Activated CD4-positive, CD25-positive, alpha-beta regulatory T cell treated with anti-CD3 and anti-CD28 coated beads, Interleukin-2, amount 50 U/mL, for 24 hours (primary cell): ENCODE data around the gene MYH3.
"Not testable (repeated sequence)": the region's sequence is repeated elsewhere in the genome, so short reads cannot be mapped to it uniquely, and the experiment has no call there.

Source experiments
- ATAC-seq, 2 donors: fragments of 150-1000 bp; cut with Tn5 transposase; one replicate each; pipeline ENCODE4 v1.10.0; 2021; ENCODE audit warnings: mild to moderate bottlenecking in 1 of 2, moderate library complexity in 1 of 2

Gene MYH3

GRCh38 chr17:10657148-10657547, at the start of gene MYH3:
Gene MYH3, minus strand, starts transcription at chr17:10657309. Its CDS starts 2,245 bp downstream, at chr17:10655064.
- ATAC-seq, result no peak

DNA sequence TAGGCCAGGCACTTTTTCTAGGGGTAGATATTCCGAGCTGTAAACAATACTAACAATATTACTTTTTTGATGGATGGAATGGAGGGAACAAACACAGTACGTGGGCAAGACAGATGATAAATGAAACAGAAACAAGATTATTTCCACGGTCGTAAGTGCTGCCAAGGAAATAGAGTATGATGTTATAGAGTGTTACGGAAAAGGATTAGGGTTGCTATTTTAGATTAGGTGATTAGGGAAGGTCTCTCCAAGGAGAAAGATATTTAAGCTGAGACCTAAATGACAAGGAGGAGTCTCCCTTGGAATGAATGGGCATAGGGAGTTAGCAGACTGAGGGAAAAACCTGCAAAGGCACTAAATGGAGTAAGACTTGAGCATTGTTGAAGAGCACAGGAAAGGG, 48.6 kb upstream of the MYH3 start:
- no peak for ATAC-seq

DNA sequence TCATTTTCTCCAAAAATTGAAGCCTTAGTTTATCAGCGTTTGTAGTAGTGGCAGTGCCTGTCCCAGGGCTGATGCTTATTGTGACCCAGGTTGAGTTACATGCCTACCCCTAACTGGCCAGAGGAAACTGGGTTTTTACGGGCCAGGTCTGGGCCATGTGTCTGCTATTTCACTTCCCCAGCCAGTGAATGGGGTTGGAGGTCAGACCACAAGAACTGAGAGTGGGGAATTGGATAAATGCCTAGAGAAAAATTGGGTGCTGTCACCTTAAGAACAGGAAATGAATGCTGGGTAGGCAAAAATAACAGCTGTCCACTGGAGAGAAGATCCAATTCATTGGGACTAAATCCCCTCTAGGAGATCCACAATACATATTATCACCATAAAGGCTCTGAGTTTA, 45.5 kb upstream of the MYH3 start:
- ATAC-seq, result no peak

DNA sequence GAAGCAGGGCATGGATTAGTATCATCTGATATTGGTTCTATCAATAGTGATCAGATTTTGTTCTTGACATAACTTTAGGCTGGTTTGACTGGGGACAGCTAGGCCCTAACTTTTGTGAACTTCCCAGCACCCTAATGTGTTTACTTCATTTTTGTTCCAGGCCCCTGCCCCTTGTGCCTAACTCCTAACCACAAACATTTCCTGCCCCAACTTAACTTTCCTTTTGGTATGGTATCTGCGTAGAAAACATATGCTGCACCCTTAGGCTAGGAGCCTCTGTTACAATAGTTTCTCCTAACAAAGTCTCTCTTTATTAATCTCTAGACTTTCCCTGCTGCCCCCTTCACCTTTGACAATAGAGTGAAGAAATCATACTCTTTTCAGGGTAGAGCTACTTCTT, 42.7 kb upstream of the MYH3 start:
- ATAC-seq, result no peak

- no peak for ATAC-seq
Measured at GRCh38 chr17:10698096-10698818, 41.1 kb upstream of the MYH3 start.

DNA sequence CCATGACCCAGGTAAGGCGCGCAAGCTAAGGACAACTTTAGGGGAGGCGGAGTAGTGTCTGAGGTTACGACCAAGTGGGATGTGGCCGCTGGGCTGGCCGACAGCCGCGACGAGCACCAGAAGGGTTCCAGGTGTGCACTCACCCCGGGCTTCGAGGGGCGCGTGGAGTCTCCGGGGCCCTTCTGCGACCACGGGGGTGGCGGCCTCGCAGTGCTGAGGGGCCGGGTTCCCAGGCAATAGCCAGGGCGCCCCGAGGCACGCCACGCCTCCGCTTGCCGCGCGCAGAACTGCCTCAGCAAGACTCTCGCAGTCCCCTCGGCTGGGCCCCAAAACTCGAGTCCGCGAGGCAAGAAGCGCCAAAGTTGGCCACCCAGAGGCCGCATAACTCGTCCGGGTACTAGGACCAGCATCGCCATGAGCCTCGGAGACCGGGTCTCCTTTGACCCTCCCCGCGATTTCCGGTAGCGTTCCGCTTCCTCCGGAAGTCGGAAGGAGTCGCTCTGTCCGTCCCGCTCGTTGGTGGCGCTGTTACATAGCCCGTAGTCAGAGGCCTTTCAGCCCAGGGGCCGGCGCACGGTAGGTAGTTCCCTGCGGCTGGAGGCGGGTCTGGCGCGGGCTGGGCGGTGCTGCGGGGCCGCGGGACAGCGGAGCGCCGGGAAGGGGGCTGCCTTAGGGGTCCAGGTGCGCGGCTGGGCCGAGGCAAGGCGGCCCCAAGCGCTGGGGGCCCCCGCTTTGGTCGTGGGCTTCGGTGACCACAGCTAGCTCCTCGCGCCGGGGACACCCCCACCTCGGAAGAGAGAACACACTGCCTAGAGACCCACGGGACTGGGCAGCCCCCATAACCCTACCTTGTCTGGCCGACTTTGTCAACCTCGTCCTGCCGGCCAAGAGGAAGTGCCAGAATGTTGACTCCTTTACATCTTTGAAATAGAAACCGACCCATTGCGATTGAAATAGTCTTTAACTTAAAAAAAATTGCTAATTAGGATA, 40.3 kb upstream of the MYH3 start, which contains the start of the genes ADPRM and SCO1:
TSS of gene ADPRM (plus strand) at position 503 of the 990 bp plus-strand sequence. CDS start 7,333 bp downstream, outside the sequence.
TSS of gene SCO1 (minus strand) at position 442 of the 990 bp plus-strand sequence. CDS start at position 416, 26 bp downstream.
- ATAC-seq, result peak; percentile 98

DNA sequence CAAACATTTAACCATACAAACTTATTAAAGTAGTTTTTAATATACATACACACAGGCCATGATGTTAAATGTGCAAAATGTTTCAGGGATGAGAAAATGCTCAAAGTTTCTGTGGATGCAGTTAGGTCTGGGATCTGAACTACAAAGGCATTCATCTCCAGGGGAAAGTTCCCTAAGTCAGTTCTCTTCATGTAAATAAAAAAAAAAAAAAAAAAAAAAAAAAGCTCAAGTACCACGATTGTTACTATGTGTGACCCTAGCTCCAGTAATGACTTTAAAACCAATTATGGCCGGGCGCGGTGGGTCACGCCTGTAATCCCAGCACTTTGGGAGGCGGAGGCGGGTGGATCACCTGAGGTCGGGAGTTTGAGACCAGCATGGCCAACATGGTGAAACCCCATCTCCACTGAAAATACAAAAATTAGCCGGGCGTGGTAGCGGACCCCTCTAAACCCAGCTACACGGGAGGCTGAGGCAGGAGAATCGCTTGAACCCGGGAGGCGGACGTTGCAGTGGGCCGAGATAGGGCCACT, 38.8 kb upstream of the MYH3 start:
- ATAC-seq, result not testable (repeated sequence)

DNA sequence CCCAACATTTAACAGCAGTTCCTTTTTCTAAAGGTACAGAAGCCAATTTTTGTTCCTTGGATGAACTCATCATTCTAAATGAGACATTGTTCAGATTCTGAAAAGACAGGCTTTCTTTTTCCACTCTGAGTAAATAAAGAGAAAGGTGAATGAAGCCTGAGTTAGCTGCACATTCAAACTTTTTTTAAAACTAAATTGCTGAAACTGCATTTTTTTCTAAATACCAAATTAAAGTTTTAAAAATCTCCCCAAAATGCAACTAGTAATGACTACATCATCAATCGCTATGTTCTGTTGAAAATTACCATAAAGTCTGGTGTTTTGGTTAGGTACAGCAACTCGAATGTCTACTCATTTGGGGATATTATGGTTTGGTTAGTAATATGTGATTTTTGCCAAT, 30.4 kb upstream of the MYH3 start:
- ATAC-seq, result no peak

DNA sequence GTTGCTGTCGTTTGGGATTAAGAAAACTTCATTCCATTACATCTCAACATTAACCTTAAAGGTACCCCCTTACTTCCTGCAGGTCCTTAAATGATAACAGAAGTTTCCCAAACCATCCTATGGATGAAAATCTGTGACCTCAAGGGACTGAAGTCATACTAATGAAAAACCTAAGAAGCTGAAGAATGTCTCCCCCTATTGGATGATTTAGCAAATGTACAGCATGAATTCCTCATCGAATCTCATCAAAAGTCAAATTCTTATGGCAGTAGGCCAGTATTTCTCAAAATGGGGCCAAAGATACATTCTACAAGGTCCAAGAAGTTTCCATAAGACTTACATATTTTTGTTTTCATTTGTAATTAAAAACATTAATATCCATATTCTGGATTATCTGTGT, 26.7 kb upstream of the MYH3 start:
- no peak for ATAC-seq

DNA sequence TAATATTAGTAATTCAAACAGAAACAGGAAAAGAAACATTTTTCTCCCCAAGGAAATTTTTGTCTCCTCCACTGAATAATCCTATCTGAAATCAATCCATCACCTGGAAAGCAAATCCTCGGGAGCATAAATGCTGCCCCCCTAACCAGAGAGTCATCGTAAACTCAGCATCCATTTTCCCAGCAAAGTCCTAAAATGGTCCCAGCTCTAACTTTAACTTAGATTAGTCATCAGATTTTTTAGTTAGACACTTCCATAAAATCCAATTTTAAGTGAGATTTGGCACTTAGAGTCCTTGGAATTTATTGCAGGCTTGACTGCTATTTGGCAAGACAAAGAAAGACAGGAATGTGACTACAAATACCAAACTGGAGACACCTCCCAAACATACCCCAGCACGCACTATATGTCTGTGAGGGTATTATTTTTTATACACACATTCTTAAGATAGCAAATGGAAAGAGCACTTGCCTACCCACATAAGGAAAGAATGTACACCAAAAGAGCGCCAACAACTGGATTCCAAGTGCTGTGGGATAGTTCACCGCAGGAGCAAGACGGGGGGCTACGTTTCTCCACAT, 24.8 kb upstream of the MYH3 start:
- no peak for ATAC-seq

GRCh38 chr17:10674704-10675103, 17.6 kb upstream of the MYH3 start:
- ATAC-seq, result no peak

DNA sequence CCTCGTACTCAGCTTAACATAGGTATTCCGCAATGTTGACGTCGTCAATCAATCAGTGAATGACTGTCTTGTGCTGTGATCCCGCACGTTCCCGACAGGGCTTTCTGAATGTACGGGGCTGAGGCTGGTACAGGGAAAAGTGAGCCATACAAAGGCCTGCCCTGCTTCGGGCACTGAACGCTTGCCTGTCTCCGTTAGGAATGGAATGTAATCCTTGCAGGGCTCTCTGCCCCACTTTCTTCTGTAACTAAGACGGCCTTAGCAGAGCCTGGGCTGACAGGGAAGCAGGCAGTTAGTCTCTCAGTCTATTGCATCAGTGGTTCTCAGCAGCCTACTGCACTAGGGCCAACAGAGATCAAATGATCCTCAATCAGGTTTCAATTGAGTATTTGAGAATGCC, 16.2 kb upstream of the MYH3 start:
- no peak for ATAC-seq

- no peak for ATAC-seq
Measured at GRCh38 chr17:10668775-10669174, 11.7 kb upstream of the MYH3 start.

- no peak for ATAC-seq
Measured at GRCh38 chr17:10666906-10667305, 9.8 kb upstream of the MYH3 start.

- ATAC-seq, result no peak
Measured at GRCh38 chr17:10664571-10664970, 7.5 kb upstream of the MYH3 start.

GRCh38 chr17:10663231-10663630, 6.1 kb upstream of the MYH3 start:
- ATAC-seq, result no peak

- ATAC-seq, result no peak
Measured at GRCh38 chr17:10661437-10661836, 4.3 kb upstream of the MYH3 start.

GRCh38 chr17:10657879-10658278, 770 bp upstream of the MYH3 start:
- no peak for ATAC-seq

DNA sequence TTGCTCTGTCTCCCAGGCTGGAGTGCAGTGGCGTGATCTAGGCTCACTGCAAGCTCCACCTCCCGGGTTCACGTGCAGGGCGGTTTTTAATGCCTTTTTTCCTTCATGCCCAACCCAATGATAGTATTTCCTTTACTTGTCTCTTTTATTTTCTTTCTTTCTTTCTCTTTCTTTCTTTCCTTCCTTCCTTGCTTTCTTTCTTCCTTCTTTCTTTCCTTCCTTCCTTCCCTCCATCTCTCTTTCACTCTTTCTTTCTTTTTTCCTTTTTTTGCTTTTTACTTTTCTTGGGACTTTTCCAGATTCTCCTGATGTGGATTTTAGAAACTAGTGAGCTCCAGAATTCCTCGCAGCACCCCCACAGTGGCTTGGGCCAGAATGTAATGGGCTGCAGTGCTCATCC, 3.1 kb downstream of the MYH3 start:
- ATAC-seq, result no peak

DNA sequence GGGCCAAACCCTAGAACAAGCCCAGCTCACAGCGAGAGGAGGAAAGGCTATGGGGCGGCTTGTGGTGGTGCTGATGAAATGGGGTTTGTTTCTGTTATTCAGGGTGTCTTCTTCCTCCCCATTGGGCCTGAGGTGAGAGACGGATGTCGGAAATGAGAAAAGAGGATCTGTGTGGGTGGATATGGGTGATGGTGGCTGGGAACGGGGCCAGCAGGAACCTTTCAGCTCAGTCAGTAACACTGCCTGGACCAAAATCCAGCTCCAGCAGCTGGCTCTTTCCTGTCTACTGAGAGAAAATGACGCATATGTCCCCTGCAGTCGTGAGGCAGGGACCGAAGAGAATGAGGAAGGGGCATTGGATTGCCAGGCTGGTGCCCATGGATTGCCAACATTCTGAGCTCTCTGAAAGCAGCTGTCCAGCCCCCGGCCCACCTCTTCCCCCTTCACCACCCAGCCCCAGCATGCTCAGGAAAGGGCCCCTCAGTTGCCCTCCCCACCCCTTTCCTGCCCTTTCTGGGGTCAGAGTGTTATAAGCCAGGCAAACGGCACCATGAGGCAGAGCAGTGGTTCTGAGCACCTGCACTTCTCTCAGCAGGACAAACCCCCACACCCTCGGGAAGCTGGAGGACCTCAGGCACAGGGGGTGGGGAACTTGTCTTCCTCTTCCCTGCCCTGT, 4.0 kb downstream of the MYH3 start:
- no peak for ATAC-seq

DNA sequence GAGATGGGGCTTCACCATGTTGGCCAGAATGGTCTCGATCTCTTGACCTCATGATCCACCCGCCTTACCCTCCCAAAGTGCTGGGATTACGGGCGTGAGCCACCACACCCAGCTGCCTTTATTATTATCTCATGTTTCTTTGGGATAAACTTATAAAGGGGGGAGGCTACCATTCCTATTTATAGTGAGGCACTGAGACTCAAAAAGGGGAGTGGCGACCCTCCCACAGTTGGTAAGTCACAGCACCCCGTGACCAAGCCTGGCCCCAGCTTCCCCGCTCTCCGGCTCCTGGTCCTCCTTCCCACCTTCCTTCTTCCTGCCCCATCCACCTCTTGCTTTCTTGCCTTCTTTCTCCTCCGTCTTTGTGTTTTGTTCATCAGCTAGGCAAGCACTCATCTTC, 5.2 kb downstream of the MYH3 start:
- ATAC-seq, result no peak

- ATAC-seq, result no peak
Measured at GRCh38 chr17:10649602-10650001, 7.5 kb downstream of the MYH3 start.
